Measurements from ENCODE around the gene PLEKHA3.

DNA sequence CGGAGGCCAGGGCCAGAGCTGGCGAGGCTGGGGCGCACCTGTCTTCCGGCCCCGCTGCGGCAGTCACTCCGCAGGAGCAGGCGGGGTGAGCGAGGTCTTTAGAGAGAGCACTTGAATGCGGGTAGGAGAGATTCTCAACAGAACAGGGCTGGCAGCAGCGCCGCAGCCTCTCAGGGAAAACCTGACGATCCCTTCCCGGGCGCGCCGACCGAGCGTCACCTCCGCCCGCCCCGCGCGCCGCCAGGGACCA, 29.8 kb upstream of the PLEKHA3 start:
- TF ChIP-seq POLR2A (IDR thresholded peaks at IDR 0.05; ENCODE audit: low read depth, low read length) = peak; percentile 29; the same call in 1 of the 2 replicates
- no peak for TF ChIP-seq POLR2AphosphoS5 (IDR thresholded peaks at IDR 0.05; ENCODE audit: low read depth, low read length)
- 0 out of 2 replicates have a peak, but pooled peaks have one; percentile 44 for TF ChIP-seq TAF1 (IDR thresholded peaks at IDR 0.05; ENCODE audit: borderline replicate concordance, low read depth, low read length)
